HEK293 (cell line): Measurements from ENCODE around the gene CAMKMT.

ENCODE experiments used
- CTCF ChIP-seq: fragments of 450-650 bp; formaldehyde crosslinking; IDR thresholded peaks from 2 replicates; pipeline ENCODE4 v1.5.1; 2016; ENCODE audit warnings: missing biosample characterization, missing genetic modification characterization
- SETDB1 ChIP-seq: IDR thresholded peaks from one replicate; pipeline ENCODE4 v1.6.1; 2017; ENCODE audit warnings: mild to moderate bottlenecking, low read length, moderate library complexity, mixed read lengths; ENCODE audit not compliant: insufficient read length
- YY1 ChIP-seq: fragments of 450-650 bp; formaldehyde crosslinking; IDR thresholded peaks from 2 replicates; pipeline ENCODE4 v1.5.1; 2018; ENCODE audit warnings: missing biosample characterization, missing genetic modification characterization
- ZNF239 ChIP-seq: fragments of 450-650 bp; formaldehyde crosslinking; IDR thresholded peaks from 2 replicates; pipeline ENCODE4 v1.5.1; 2016; ENCODE audit warnings: missing biosample characterization, missing genetic modification characterization
- ZNF366 ChIP-seq: fragments of 450-650 bp; formaldehyde crosslinking; conservative IDR thresholded peaks from 2 replicates; pipeline ENCODE4 v1.5.1; 2016; ENCODE audit warnings: missing biosample characterization, missing genetic modification characterization
- TF ChIP-seq, protein P1 (sequence below): IDR thresholded peaks from 2 replicates; pipeline ENCODE4 v1.6.1; 2011; ENCODE audit warnings: mild to moderate bottlenecking, low read depth, low read length, borderline replicate concordance

GRCh38 chr2:44315945-44316344 lies 45.8 kb upstream of the CAMKMT start:
- TF ChIP-seq ZNF366 (tag by site-specific recombination) (no peak), CTCF (tag by site-specific recombination) (no peak), ZNF239 (tag by site-specific recombination) (no peak), SETDB1 (no peak), YY1 (tag by site-specific recombination) (no peak)
- TF ChIP-seq, protein P1, sequence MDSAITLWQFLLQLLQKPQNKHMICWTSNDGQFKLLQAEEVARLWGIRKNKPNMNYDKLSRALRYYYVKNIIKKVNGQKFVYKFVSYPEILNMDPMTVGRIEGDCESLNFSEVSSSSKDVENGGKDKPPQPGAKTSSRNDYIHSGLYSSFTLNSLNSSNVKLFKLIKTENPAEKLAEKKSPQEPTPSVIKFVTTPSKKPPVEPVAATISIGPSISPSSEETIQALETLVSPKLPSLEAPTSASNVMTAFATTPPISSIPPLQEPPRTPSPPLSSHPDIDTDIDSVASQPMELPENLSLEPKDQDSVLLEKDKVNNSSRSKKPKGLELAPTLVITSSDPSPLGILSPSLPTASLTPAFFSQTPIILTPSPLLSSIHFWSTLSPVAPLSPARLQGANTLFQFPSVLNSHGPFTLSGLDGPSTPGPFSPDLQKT: no peak
